Stomach smooth muscle (tissue), 2 donors: ENCODE results near the gene PAMR1.

Experiments
- H3K27ac ChIP-seq: one replicate; pipeline ENCODE4 v1.7.0; 2013; ENCODE audit warnings: mild to moderate bottlenecking, low read length, inconsistent platforms
- H3K27me3 ChIP-seq, 2 donors: one replicate each; pipeline ENCODE4 v1.7.0; 2013; ENCODE audit warnings: low read length in 2 of 2; ENCODE audit not compliant: insufficient read depth in 2 of 2, control insufficient read depth in 1 of 2
- H3K36me3 ChIP-seq, 2 donors: one replicate each; pipeline ENCODE4 v1.7.0; 2013; ENCODE audit warnings: low read length in 2 of 2; ENCODE audit not compliant: control insufficient read depth in 2 of 2, insufficient read depth in 2 of 2
- H3K4me1 ChIP-seq: one replicate; pipeline ENCODE4 v1.7.0; 2013; ENCODE audit warnings: low read length; ENCODE audit not compliant: control insufficient read depth, insufficient read depth
- H3K4me3 ChIP-seq, 2 donors: one replicate each; pipeline ENCODE4 v1.7.0; 2013; ENCODE audit warnings: low read length in 2 of 2
- H3K9ac ChIP-seq, 2 donors: one replicate each; pipeline ENCODE4 v1.7.0; 2013; ENCODE audit warnings: low read length in 2 of 2, mild to moderate bottlenecking in 1 of 2
- H3K9me3 ChIP-seq, 2 donors: one replicate each; pipeline ENCODE4 v1.7.0; 2013; ENCODE audit warnings: low read length in 2 of 2; ENCODE audit not compliant: control insufficient read depth in 2 of 2
- donor health status: healthy.
- donor health status: Pancreatic carcinoma.

PAMR1 gene, protein sequence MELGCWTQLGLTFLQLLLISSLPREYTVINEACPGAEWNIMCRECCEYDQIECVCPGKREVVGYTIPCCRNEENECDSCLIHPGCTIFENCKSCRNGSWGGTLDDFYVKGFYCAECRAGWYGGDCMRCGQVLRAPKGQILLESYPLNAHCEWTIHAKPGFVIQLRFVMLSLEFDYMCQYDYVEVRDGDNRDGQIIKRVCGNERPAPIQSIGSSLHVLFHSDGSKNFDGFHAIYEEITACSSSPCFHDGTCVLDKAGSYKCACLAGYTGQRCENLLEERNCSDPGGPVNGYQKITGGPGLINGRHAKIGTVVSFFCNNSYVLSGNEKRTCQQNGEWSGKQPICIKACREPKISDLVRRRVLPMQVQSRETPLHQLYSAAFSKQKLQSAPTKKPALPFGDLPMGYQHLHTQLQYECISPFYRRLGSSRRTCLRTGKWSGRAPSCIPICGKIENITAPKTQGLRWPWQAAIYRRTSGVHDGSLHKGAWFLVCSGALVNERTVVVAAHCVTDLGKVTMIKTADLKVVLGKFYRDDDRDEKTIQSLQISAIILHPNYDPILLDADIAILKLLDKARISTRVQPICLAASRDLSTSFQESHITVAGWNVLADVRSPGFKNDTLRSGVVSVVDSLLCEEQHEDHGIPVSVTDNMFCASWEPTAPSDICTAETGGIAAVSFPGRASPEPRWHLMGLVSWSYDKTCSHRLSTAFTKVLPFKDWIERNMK

DNA sequence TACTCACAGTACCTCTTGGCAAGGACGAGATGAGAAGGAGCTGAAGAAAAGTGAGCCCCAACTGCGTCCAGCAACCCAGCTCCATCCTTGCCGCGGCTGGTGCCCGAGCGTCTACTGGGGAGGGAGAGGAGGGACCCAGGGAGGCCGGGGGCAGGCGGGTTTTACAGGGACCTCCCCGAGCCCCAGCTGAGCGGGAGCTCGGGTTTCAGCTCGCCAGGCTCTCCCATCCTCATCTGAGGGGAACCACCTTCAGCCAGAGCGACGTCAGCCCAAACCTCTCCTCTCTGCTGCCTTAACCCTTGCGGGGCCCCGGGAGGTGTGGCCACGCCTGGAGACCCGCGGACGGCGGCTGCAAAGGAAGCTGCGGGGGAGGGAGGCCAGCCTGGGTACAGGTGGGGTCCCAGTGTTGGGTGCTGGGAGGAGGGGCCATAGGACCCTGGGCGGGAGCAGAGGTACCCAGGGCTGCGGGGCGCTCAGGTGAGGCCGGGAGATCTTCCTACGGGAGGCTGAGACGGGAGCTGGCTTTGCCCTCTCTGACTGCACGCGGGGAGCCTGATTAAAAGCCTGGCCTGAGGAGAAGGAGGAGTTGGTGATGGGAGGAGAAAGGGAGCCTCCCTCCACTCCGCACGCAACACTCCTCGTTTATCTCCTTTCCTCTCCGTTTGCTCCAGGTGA, at the start of gene PAMR1:
Gene PAMR1 (minus strand): TSS at position 116 of the 675 bp plus-strand sequence. CDS start 31 bp downstream, at position 85.
- Histone ChIP-seq H3K4me3 (peak within 1 kb of the TSS; percentile 15 to 71), H3K4me1 (peaks cover 23% of the 10 kb centered on the region), H3K9ac (peak within 1 kb of the TSS in 1 of 2 donors; percentile 5), H3K27ac (peak within 1 kb of the TSS; percentile 24), H3K36me3 (no peaks in the 10 kb centered on the region), H3K9me3 (no peaks in the 10 kb centered on the region), H3K27me3 (peaks cover 8 to 19% of the 10 kb centered on the region in 2 donors)

DNA sequence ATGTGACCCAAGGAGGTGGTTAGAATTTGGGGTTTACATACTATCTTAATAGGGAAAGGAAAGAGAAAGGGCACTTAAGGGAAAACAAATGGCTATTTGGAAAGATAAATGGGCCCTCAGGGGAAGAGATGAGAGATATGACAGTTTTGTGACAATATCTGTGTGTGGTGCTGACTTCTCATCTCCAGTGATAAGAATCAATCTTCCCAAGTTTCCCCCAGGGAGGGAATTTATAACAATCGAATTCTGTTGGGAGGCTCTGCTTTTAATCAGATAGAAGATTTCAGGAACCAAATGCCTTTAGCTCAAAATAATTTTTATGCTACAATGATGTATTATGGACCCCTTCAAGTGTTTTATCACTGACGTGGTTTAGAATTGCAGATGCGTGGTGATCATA, 46.3 kb upstream of the PAMR1 start:
- no peaks in the 10 kb centered on the region for H3K27me3 ChIP-seq
- no peaks in the 10 kb centered on the region for H3K9me3 ChIP-seq
- H3K27ac ChIP-seq = no peak overlapping the region
- H3K36me3 ChIP-seq = no peaks in the 10 kb centered on the region
- no peak overlapping the region for H3K9ac ChIP-seq
- no peak overlapping the region for H3K4me3 ChIP-seq
- H3K4me1 ChIP-seq = no peaks in the 10 kb centered on the region

DNA sequence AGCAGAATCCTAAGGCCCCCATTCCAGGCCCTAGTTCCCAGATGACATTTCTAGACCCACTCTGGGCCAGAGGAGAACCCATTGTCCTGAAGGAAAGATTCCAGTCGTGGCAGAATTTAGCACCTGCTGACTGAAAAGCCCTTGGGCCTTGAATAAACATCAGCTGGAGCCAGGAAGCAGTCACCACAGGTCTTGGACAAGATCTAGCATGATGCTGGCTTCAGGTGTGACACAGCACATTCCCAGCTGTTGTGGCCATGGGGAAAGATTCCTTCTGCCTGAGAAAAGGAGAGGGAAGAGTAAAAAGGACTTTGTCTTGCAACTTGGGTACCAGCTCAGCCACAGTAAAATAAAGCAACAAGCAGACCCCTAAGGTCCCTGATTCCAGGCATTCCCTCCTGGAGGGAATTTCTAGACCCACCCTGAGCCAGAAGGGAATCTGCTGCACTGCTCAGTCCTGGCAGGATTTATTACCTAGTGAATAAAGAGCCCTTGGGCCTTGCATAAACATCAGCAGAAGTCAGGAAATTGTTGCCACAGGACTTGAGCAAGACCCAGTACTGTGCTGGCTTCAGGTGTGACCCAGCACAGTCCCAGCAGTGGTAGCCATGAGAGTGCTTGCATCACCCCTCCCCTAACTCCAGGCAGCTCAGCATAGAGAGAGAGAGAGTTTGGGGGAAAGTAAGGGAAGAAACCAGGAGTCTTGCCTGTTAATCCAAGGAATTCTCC, 42.5 kb upstream of the PAMR1 start:
- no peaks in the 10 kb centered on the region for H3K9me3 ChIP-seq
- no peaks in the 10 kb centered on the region for H3K4me1 ChIP-seq
- no peak overlapping the region for H3K4me3 ChIP-seq
- no peaks in the 10 kb centered on the region for H3K27me3 ChIP-seq
- no peak overlapping the region for H3K9ac ChIP-seq
- H3K27ac ChIP-seq = no peak overlapping the region
- no peaks in the 10 kb centered on the region for H3K36me3 ChIP-seq

DNA sequence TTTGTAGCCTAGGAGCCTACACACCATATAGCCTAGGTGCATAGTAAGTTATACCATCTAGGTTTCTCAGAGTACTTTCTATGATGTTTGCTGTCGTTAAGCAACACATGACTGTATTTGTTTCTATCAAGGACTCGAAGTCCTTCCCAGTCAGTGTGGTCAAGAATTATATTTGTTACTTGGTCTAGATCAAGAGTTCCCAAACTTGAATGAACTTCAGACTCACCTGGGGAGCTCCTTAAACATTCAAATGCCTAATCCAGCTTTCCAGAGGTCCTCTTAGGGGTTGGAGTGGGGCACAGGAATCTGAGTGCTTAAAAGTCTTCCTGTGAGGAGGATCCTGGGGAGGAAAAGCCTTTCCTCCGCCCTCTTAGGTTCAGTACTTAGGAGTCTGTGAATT, 41.5 kb upstream of the PAMR1 start:
- no peaks in the 10 kb centered on the region for H3K4me1 ChIP-seq
- no peaks in the 10 kb centered on the region for H3K27me3 ChIP-seq
- H3K27ac ChIP-seq = no peak overlapping the region
- H3K36me3 ChIP-seq = no peaks in the 10 kb centered on the region
- no peak overlapping the region for H3K9ac ChIP-seq
- H3K4me3 ChIP-seq = no peak overlapping the region
- H3K9me3 ChIP-seq = no peaks in the 10 kb centered on the region

DNA sequence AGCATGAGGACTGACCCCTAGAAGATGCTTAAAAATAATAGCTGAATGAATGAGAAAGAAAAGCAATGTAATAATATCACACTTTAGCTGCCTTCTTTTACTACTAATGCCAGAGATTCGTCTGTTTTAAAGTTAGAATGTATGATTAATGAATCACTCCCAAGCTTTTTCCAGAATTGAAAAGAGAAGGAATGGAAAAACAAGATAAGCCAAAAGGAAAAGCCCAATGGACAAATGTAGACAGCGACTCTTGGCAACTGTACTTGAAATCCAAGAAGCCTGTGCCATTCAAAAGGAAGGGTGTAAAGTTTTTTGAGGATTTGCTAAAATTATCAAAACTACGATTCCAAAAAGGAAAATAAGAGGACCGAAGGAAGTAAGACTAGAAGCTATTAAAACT, 40.8 kb upstream of the PAMR1 start:
- Histone ChIP-seq H3K36me3 (no peaks in the 10 kb centered on the region), H3K27me3 (no peaks in the 10 kb centered on the region), H3K9ac (no peak overlapping the region), H3K9me3 (no peaks in the 10 kb centered on the region), H3K4me1 (no peaks in the 10 kb centered on the region), H3K27ac (no peak overlapping the region), H3K4me3 (no peak overlapping the region)

DNA sequence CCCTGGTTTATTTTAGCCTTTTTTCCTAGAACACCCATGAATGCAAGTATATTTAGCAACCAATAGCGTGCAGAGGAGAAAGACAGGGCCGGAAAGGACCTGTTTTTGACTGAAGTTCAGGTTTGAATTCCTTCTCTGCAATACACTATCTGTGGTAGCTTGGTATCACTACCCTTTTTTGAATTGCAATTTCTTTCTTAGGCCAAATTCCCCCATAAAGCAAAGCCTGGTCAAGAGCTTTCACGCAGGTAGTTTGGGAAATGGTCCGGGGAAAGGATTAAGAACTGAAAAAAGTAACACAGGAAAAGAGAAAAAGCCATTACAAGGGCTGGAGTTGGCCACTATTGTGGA, 38.8 kb upstream of the PAMR1 start:
- Histone ChIP-seq H3K9ac (no peak overlapping the region), H3K4me1 (no peaks in the 10 kb centered on the region), H3K27ac (no peak overlapping the region), H3K4me3 (no peak overlapping the region), H3K9me3 (no peaks in the 10 kb centered on the region), H3K27me3 (no peaks in the 10 kb centered on the region), H3K36me3 (no peaks in the 10 kb centered on the region)

DNA sequence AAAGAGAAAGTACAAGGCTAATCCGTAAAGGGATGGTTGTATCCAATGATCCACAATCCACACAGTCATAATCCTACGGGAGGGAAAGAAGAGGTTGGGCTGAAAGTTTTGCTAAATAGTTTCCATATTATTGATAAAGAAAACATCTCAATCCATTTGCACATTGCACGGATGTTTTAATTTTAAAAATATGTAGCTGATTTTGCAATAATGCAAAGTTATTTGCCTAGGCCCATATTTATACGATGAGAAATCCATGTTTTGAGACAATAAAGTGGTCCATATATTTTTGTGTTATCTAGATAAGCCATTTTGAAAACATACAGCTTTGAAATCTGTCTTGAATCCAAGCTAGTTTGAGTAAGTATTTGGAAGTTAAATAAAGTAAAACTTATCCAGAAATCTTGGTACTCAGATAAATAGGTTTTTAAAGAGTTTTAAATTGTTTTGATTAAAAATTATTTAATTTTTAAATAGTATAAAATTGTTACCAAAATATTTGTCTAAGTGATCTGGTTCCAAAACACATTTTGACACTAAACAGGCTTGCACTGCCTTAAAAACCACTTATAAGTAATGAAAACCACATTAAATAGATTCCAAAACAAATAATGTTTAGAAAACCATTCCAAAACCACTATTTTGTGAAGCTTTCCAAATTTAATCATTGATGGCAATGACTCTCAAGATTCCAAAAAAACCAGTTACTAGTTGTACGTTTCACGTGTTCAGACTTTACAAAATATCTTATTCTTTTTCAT, 38.2 kb upstream of the PAMR1 start:
- no peak overlapping the region for H3K9ac ChIP-seq
- no peak overlapping the region for H3K4me3 ChIP-seq
- no peaks in the 10 kb centered on the region for H3K36me3 ChIP-seq
- no peak overlapping the region for H3K27ac ChIP-seq
- H3K4me1 ChIP-seq = no peaks in the 10 kb centered on the region
- no peaks in the 10 kb centered on the region for H3K27me3 ChIP-seq
- no peaks in the 10 kb centered on the region for H3K9me3 ChIP-seq

DNA sequence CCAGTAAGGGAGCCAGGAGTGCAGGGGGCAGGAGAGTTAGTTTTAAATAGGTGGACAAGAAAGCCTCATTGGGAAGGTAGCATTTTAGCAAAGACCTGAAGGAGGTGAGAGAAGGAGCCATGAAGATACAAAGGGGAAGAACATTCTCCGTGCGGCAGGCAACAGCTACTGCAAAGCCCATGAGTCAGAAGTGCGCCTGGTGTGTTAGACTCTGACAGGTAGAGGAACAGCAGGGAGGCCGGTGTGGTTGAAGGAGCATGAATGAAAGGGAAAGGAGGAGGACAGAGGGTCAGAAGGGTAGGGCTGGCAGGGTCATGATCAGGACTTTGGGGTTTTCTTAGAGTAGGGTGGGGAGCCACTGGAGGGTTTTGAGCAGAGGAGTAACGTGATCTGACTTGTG, 34.5 kb upstream of the PAMR1 start:
- Histone ChIP-seq H3K9me3 (no peaks in the 10 kb centered on the region), H3K4me3 (no peak overlapping the region), H3K36me3 (no peaks in the 10 kb centered on the region), H3K27me3 (no peaks in the 10 kb centered on the region), H3K4me1 (peaks cover 5% of the 10 kb centered on the region), H3K27ac (no peak overlapping the region), H3K9ac (no peak overlapping the region)

DNA sequence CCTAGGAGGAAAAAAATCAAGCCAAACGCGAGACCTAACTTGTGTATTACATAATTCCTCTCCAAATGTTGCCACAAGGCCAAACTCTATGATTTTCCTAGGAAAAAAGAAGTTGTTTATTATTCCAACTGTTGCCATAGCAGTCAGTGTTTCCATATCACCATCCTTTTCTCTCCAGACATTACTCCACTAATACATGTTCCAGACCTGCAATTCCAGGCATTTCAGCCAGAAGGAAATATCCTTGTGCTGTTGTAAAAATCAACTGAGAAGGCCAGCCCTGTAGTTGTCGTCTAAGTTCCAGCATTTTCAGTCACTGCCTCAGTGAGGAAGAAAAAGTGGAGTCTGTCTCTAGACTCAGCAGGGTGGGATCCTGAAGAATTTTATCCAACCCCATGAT, 33.1 kb upstream of the PAMR1 start:
- H3K9ac ChIP-seq = no peak overlapping the region
- H3K27me3 ChIP-seq = no peaks in the 10 kb centered on the region
- H3K9me3 ChIP-seq = no peaks in the 10 kb centered on the region
- H3K36me3 ChIP-seq = no peaks in the 10 kb centered on the region
- no peak overlapping the region for H3K4me3 ChIP-seq
- peaks cover 12% of the 10 kb centered on the region for H3K4me1 ChIP-seq
- peak overlapping the region; percentile 38 for H3K27ac ChIP-seq

DNA sequence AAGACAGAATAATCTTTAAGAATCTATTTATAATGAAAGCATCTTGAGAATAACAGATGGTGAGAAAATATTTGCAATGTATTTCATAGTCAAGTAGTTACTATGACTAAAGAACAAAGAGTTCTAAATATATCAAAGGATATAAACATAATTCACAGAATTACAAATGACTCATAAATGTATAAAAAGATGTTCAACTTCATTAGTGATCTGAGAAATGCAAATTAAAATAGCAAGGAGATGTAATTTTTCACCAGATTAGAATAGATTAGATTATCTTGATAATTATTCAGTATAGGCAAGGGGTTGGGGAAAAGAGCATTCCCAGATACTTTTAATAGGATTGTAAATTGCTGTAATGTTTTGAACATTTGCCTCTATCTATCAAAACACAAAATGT, 30.1 kb upstream of the PAMR1 start:
- H3K4me1 ChIP-seq = peaks cover 12% of the 10 kb centered on the region
- H3K9me3 ChIP-seq = no peaks in the 10 kb centered on the region
- no peak overlapping the region for H3K9ac ChIP-seq
- H3K4me3 ChIP-seq = no peak overlapping the region
- H3K36me3 ChIP-seq = no peaks in the 10 kb centered on the region
- no peak overlapping the region for H3K27ac ChIP-seq
- no peaks in the 10 kb centered on the region for H3K27me3 ChIP-seq
